Activated naive CD8-positive, alpha-beta T cell treated with anti-CD3 and anti-CD28 coated beads, Interleukin-2, amount 50 U/mL, for 16 hours (primary cell): ENCODE data around the gene COL28A1.

Experiments used
- DNase-seq: peaks from one replicate; pipeline ENCODE4 v3.0.0-alpha.2; 2020; ENCODE audit warnings: low read depth, low spot score

Gene COL28A1

GRCh38 chr7:7331523-7331922 is 204.2 kb downstream of the COL28A1 start:
- no peak for DNase-seq

- no peak for DNase-seq
These were observed 204.7 kb downstream of the COL28A1 start for GRCh38 chr7:7330997-7331396.

DNA sequence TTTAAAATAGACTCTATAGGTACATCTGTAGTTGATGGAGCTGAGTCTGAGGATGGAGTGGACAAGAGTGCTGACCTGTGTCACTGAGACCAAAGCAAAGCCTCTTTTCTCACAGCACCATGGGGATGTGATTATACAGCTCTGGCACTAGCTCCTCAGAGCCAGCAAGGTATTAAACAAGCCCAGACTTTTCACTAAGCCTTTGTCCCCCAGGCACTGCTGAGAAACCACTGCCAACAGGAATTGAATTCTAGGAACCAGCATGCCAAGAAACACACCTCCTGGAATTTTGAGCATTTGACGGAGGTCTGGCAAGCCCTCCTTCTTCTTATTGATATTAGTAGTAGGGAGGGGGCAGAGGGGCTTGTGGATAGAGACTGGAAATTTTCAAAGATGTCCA is 206.3 kb downstream of the COL28A1 start:
- DNase-seq = no peak

GRCh38 chr7:7327423-7327822 is 208.2 kb downstream of the COL28A1 start:
- DNase-seq = no peak

GRCh38 chr7:7324698-7325097 is 211.0 kb downstream of the COL28A1 start:
- DNase-seq = no peak

DNA sequence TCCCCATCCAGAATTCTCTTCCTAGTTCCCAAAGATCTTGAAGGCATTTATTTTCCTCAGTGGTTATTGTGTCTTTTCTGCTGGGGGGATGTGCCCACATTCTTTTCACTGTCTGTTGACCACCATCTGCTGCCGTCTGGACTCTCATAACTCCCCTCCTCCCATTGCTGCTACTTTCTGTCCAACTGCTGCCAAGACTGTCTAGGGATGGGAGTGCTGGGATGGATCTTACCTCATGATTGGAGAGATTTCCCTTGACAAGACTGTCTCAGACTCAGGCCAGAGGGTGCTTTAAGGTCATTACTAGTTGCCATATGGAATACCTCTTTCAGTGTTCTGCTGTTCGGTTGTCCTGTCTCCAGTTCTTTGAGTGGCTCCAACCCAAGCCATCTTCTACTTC is 211.8 kb downstream of the COL28A1 start:
- DNase-seq = no peak

GRCh38 chr7:7323352-7323751 is 212.3 kb downstream of the COL28A1 start:
- no peak for DNase-seq

GRCh38 chr7:7321681-7322080 is 214.0 kb downstream of the COL28A1 start:
- no peak for DNase-seq

GRCh38 chr7:7318601-7319000 is 217.1 kb downstream of the COL28A1 start:
- DNase-seq = no peak

DNA sequence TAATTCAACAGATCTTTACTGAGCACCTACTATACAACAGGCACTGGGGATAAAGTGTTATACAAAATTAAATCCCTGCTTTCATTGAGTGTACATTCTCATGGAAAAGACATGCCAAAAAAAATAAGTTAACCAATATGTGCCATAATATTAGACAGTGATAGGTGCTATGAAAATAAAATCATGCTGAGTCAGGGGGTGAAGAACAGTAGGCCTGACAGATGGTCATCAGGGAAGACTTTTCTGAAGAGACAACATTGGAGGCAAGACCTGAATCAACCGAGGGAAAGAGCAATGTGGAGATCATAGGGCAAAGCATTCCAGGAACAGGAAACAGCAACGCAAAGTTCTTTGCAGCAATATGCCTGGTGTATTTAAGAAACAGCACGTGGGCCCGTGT is 217.8 kb downstream of the COL28A1 start:
- DNase-seq = no peak

GRCh38 chr7:7315851-7316250 is 219.8 kb downstream of the COL28A1 start:
- DNase-seq = no peak

- DNase-seq = no peak
These were observed 223.3 kb downstream of the COL28A1 start for GRCh38 chr7:7312323-7312722.

- DNase-seq = no peak
These were observed 224.7 kb downstream of the COL28A1 start for GRCh38 chr7:7311001-7311400.

DNA sequence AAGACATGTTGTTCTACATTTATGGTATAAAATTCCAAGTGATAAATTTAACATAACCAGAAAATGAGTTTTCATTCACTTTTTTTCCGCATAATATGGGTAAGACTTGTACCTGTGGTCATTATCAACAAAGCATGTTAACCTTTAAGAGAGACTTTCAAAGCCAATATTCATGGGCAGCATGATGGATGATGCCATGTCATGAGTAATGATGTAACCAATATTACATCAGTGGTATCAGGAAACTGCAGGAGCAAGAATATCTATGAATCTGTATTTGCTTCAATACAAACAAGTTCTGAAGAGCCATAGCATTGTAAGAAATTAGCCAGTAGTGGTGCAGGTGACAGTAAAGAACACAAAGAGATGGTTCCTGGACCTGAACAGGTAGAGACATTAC is 226.5 kb downstream of the COL28A1 start:
- no peak for DNase-seq
